AG10803 (cell line): ENCODE data around the gene FRG2.

Source experiments
- DNase-seq: peaks from one replicate; pipeline ENCODE4 v3.0.0; 2010; ENCODE audit warnings: low read depth
- H3K4me3 ChIP-seq: 2 replicates; pipeline ENCODE4 v1.5.1; 2011; ENCODE audit warnings: mild to moderate bottlenecking, low read length, control low read depth
- TF ChIP-seq, protein P1 (sequence below): conservative IDR thresholded peaks from 2 replicates; pipeline ENCODE4 v1.5.1; 2011; ENCODE audit warnings: mild to moderate bottlenecking, low read length, control low read depth, inconsistent platforms

The FRG2 gene

DNA sequence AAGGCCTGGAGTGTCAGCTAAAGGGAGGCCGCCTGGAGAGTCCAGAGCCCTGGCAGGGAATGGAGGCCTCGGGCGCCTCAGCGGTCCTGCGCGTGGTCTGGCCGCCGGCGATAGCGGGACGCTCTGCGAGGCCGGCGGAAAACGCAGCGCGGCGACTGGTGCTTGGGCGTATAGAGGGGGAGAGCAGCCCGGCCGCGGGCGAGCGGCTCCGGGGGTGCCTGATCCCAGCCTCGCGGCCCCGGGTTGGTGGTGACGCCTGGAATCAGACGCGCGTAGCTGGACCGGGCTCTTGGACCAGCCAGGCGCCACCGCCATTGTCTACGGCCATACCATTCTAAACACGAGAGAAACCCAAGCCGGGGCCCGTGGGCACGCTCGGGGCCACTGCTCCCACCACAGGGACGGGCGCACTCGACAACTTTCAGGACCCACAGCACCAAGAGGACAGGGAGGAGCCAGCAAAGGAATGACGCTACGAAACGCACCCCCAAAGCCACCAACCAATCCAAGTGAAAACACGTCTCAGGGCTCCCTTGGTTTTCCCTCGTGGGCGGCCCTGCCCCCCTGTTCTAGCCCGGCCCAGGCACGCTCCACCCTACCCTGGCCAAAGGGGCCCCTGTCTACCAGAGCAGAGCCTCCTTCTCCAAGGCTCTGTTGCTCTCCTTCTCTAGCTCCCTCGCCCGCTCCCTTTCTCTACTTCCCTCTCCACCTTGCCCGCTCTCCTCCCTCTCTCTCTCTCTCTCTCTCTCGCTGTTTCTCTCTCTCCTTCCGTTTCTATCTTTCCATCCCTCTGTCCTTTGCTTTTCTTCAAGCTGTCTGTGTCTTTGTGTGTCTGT, 7.8 kb downstream of the FRG2 start:
- TF ChIP-seq, protein P1, sequence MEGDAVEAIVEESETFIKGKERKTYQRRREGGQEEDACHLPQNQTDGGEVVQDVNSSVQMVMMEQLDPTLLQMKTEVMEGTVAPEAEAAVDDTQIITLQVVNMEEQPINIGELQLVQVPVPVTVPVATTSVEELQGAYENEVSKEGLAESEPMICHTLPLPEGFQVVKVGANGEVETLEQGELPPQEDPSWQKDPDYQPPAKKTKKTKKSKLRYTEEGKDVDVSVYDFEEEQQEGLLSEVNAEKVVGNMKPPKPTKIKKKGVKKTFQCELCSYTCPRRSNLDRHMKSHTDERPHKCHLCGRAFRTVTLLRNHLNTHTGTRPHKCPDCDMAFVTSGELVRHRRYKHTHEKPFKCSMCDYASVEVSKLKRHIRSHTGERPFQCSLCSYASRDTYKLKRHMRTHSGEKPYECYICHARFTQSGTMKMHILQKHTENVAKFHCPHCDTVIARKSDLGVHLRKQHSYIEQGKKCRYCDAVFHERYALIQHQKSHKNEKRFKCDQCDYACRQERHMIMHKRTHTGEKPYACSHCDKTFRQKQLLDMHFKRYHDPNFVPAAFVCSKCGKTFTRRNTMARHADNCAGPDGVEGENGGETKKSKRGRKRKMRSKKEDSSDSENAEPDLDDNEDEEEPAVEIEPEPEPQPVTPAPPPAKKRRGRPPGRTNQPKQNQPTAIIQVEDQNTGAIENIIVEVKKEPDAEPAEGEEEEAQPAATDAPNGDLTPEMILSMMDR: no peak
- no peak overlapping the region for H3K4me3 ChIP-seq
- no peak for DNase-seq

DNA sequence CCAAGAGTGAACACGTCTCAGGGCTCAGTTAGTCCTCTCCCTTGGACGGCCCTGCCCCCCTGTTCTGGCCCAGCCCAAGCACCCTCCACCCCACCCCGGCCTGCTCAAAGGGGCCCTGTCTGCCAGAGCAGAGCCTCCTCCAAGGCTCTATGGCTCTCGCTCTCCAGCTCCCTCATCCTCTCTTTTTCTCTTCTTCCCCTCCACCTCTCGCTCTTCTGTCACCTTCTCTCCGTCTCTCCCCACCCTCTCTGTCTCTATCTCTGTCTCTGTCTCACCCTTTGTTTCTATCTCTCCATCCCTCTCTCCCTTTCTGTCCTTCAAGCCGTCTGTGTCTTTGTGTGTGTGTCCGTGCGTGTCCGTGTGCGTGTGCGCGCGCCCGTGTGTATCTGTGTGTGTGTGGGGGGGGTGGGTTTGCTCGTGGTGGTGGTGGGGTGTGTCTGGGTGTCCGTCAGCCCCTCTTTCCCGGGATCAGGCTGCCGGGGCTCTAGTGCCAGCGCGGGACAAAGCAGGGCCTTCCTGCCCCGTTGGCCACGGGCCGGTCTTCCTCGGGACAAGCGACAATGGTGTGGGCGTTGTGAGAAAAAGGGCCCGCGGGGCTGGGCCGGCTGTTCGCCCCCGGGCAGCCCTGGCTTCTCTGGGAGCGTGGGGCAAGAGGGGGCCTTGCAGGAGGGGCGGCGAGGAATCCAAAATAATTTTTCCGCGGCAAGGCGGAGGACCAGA, 8.7 kb downstream of the FRG2 start:
- H3K4me3 ChIP-seq: no peak overlapping the region
- TF ChIP-seq, protein P1: no peak
- DNase-seq: no peak

DNA sequence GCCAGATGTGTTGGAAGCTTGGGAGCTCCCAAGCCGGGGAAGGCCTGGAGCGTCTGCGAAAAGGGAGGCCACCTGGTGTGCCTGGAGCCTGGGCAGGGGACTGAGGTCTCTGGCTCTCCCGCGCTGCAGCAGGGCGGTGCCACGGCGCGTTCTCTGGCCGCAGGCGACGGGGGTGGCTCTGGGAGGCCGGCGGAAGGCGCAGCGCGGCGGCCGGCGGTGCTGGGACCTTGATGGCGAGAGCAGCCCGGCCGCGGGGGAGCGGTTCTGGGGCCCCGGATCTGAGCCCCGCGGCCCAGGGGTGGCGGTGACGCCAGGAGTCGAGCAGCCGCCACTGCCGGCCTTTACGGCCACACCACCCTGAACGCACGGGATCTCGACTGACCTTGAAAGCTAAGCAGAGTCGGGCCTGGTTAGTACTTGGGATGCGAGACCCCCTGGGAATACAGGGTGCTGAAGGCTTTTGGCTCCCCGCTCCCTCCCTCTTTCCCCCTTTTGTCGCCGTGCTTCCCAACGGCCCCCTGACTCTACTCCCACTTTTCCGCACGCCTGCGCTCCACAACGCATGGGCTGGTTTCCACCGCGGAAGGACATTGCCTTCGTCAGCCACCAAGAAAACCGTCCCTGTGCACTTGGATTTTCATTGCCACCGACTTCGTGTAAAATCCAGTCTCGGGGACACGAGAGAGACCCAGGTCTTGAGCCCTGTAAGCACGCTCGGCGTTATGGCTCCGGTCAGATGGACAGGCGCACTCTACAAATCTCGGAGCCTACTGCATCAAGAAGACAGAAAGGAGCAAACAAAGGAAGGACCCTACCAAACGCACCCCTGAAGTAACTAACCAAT, 9.5 kb downstream of the FRG2 start:
- no peak for DNase-seq
- TF ChIP-seq, protein P1: no peak
- H3K4me3 ChIP-seq: no peak overlapping the region

DNA sequence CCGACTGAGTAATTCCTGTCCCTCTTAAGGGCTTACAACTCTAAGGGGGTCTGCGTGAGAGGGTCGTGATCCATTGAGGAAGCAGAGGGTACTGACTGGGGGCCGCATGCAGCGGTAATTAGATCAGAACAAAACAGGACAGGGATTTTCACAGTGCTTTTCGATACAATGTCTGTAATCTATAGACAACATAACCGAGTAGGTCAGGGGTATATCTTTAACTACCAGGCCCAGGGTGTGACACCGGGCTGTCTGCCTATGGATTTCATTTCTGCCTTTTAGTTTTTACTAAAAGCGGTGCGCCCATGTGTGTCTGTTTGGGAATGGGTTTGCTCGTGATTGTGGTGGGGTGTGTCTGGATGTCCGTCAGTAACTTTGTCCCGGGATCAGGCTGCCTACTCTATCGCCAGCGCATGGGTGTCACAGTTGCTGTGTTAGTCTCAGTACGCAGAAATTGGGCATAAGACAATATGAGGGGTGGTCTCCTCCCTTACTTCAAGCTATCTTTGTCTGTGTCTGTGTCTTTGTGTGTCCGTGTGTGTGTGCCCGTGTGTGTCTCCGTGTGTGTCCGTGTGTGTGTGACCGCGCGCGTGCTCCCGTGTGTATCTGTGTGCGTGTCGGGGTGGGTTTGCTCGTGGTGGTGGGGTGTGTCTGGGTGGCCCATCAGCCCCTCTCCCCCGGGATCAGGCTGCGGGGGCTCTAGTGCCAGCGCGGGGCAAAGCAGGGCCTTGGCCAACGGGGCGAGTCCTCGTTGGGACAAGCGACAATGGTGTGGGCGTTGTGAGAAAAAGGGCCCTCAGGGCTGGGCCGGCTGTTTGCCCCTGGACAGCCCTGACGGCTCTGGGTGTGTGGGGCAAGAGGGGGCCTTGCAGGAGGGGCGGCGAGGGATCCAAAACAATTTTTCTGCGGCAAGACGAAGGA, 10.4 kb downstream of the FRG2 start:
- TF ChIP-seq, protein P1: no peak
- no peak overlapping the region for H3K4me3 ChIP-seq
- no peak for DNase-seq

DNA sequence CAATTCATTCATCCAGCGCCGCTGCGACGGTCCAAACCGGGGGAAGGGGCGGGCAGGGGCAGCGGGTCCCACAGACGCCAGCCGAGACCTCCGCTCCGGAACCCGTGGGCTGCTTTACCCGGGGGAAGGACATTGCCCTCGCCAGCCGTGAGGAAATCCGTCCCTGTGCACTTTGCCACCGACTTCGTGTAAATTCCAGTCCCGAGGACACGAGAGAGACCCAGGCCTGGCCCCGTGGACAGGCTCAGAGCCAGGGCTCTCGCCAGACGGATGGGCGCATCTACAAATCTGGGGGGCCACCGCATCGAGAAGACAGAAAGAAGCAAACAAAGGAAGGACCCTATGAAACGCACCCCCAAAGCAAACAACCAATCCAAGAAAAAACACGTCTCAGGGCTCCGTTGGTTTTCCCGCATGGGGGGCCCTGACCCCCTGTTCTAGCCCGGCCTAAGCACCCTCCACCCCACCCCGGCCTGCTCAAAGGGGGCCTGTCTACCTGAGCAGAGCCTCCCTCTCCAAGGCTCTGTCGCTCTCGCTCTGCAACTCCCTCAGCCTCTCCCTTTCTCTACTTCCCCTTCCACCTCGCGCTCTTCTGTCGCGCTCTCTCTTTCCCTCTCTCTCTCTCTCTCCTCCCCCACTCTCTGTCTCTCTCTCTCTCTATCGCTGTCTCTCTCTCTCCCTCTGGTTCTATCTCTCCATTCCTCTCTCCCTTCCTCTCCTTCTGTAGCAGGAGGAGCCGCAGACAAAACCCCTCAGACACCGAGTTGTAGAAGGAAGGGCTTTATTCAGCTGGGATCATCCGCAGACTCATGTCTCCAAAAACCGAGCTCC, 11.3 kb downstream of the FRG2 start:
- TF ChIP-seq, protein P1: no peak
- no peak overlapping the region for H3K4me3 ChIP-seq
- DNase-seq: no peak
